HG02678 (cell line): ENCODE measurements around the gene METTL8.

Experiments used
- ATAC-seq: cut with Tn5 transposase; IDR thresholded peaks from one replicate; pipeline ENCODE4 v1.9.1; 2021; ENCODE audit warnings: mild to moderate bottlenecking, moderate library complexity; ENCODE audit not compliant: unreplicated experiment

Gene METTL8

GRCh38 chr2:171347591-171348032 lies 86.2 kb downstream of the METTL8 start:
- peak; percentile 33 for ATAC-seq

- peak; percentile 53 for ATAC-seq
Observed at GRCh38 chr2:171346723-171347557, 86.8 kb downstream of the METTL8 start.

GRCh38 chr2:171345971-171346722 lies 87.6 kb downstream of the METTL8 start:
- ATAC-seq, result no peak

- ATAC-seq, result no peak
Observed at GRCh38 chr2:171344182-171344581, 89.6 kb downstream of the METTL8 start.

- no peak for ATAC-seq
Observed at GRCh38 chr2:171342067-171342413, 91.8 kb downstream of the METTL8 start.

- no peak for ATAC-seq
Observed at GRCh38 chr2:171341394-171342066, 92.3 kb downstream of the METTL8 start.

- no peak for ATAC-seq
Observed at GRCh38 chr2:171334946-171335345, 98.8 kb downstream of the METTL8 start.

- no peak for ATAC-seq
Observed at GRCh38 chr2:171334171-171334570, 99.6 kb downstream of the METTL8 start.

GRCh38 chr2:171330155-171330956 lies 103.4 kb downstream of the METTL8 start:
- ATAC-seq, result no peak

- no peak for ATAC-seq
Observed at GRCh38 chr2:171327043-171327496, 106.7 kb downstream of the METTL8 start.

GRCh38 chr2:171325886-171326585 lies 107.8 kb downstream of the METTL8 start:
- peak; percentile 39 for ATAC-seq

- no peak for ATAC-seq
Observed at GRCh38 chr2:171323971-171324528, 109.7 kb downstream of the METTL8 start.

- no peak for ATAC-seq
Observed at GRCh38 chr2:171322928-171323327, 110.9 kb downstream of the METTL8 start.

GRCh38 chr2:171320731-171321130 lies 113.1 kb downstream of the METTL8 start:
- no peak for ATAC-seq

GRCh38 chr2:171320208-171320621 lies 113.6 kb downstream of the METTL8 start:
- peak; percentile 37 for ATAC-seq

GRCh38 chr2:171319164-171319810 lies 114.5 kb downstream of the METTL8 start:
- ATAC-seq, result peak; percentile 45

- ATAC-seq, result no peak
Observed at GRCh38 chr2:171318463-171318934, 115.3 kb downstream of the METTL8 start.

GRCh38 chr2:171317492-171318125 lies 116.2 kb downstream of the METTL8 start:
- ATAC-seq, result peak; percentile 30
